HepG2 (cell line): ENCODE measurements around the gene APOC3. TPM values are rescaled to one million over a fixed set of nuclear protein-coding genes. Genes with fewer than 3 reads are reported as not detected.

Experiments
- ATAC-seq: fragments of 200-7000 bp; cut with Tn5 transposase; 3 replicates; pipeline ENCODE4 v1.9.1; 2020; ENCODE audit warnings: mild to moderate bottlenecking, moderate library complexity
- BruUV-seq: library from RNA; stranded (reverse); fragments of 400-500 nt; replicated peaks from 2 replicates; lab custom pipeline; 2021; lab: Mats Ljungman, UMichigan
- CTCF ChIA-PET: fragments of 300-600 bp; formaldehyde crosslinking; extraction: SDS; loops from one replicate; lab custom pipeline; 2021; ENCODE audit warnings: low total read pairs, inconsistent platforms, low intra/inter-chr PET ratio; lab: Yijun Ruan, JAX
- POLR2A ChIA-PET: fragments of 350-600 bp; sonication (Branson Sonifier 250); formaldehyde crosslinking; loops from one replicate; lab custom pipeline; 2020; ENCODE audit warnings: antibody characterized with exemption, inconsistent platforms; lab: Yijun Ruan, JAX
- DNase-seq: peaks from one replicate; pipeline ENCODE4 v3.0.0-alpha.2; 2015; ENCODE audit warnings: low spot score
- FAIRE-seq: peaks from 3 replicates; lab custom pipeline; 2011; peaks lifted over from hg19 to GRCh38; lab: Jason Lieb, UNC
- H2AFZ ChIP-seq: one replicate; pipeline ENCODE4 v1.6.1; 2011; ENCODE audit warnings: low read length, inconsistent platforms
- H3K27ac ChIP-seq: fragments of 300-600 bp; 3 replicates; pipeline ENCODE4 v1.8.0; 2011; ENCODE audit warnings: mixed run types, mild to moderate bottlenecking, mixed read lengths, low read length, inconsistent platforms; ENCODE audit not compliant: insufficient read depth; ENCODE audit errors: extremely low read length
- H3K27me3 ChIP-seq, 2 experiments: fragments of 200-600 bp in 1 of 2; 2 replicates in 1 of 2; 3 replicates in 1 of 2; pipeline versions ENCODE4 v1.6.0 to v1.8.0; 2011; ENCODE audit warnings: low read length in 2 of 2, mild to moderate bottlenecking in 2 of 2, moderate library complexity in 2 of 2, inconsistent platforms in 1 of 2; ENCODE audit not compliant: insufficient read depth in 2 of 2, control insufficient read depth in 1 of 2
- H3K36me3 ChIP-seq, 2 experiments: fragments of 200-600 bp in 1 of 2; replicated peaks in 1 of 2; 2 replicates in 1 of 2; 3 replicates in 1 of 2; pipeline versions ENCODE4 v1.5.1 to v1.8.0; 2011; ENCODE audit warnings: low read length in 2 of 2, inconsistent platforms in 1 of 2; ENCODE audit not compliant: insufficient read depth in 2 of 2, control insufficient read depth in 1 of 2
- H3K4me1 ChIP-seq: 2 replicates; pipeline ENCODE4 v1.5.1; 2012; ENCODE audit warnings: low read length, inconsistent platforms; ENCODE audit not compliant: insufficient read depth
- H3K4me2 ChIP-seq: 2 replicates; pipeline ENCODE4 v1.6.0; 2011; ENCODE audit warnings: low read depth, low read length, inconsistent platforms
- H3K4me3 ChIP-seq, 3 experiments: fragments of 200-600 bp in 1 of 3; sonication (generic), shearing (Covaris generic) in 1 of 3; replicated peaks in 1 of 3; 2 replicates each; pipeline ENCODE4 v1.5.1; 2011 to 2016; ENCODE audit warnings: low read length in 3 of 3, inconsistent platforms in 2 of 3, low read depth in 2 of 3, mild to moderate bottlenecking in 2 of 3, control low read depth in 1 of 3, mixed read lengths in 1 of 3; ENCODE audit not compliant: insufficient read depth in 1 of 3
- H3K79me2 ChIP-seq: one replicate; pipeline ENCODE4 v1.6.1; 2011; ENCODE audit warnings: low read length, inconsistent platforms; ENCODE audit not compliant: insufficient read depth
- H3K9ac ChIP-seq: 2 replicates; pipeline ENCODE4 v1.6.0; 2011; ENCODE audit warnings: mild to moderate bottlenecking, low read depth, low read length, inconsistent platforms; ENCODE audit not compliant: insufficient read depth
- H3K9me3 ChIP-seq: 2 replicates; pipeline ENCODE4 v1.5.1; 2012; ENCODE audit warnings: mild to moderate bottlenecking, low read length
- H4K20me1 ChIP-seq: 2 replicates; pipeline ENCODE4 v1.6.0; 2011; ENCODE audit warnings: inconsistent platforms, mild to moderate bottlenecking, low read length, moderate library complexity; ENCODE audit not compliant: insufficient read depth
- AGO1 ChIP-seq: fragments of 200-400 bp; formaldehyde crosslinking; IDR thresholded peaks from 2 replicates; pipeline ENCODE4 v1.6.1; 2017; ENCODE audit warnings: mild to moderate bottlenecking, low read depth, low read length, moderate library complexity; ENCODE audit not compliant: poor library complexity, severe bottlenecking
- RNF2 ChIP-seq: fragments of 450-650 bp; conservative IDR thresholded peaks from 2 replicates; pipeline ENCODE4 v1.6.1; 2016; ENCODE audit warnings: low read depth
- ZNF687 ChIP-seq: sonication (generic); formaldehyde crosslinking; IDR thresholded peaks from 2 replicates; pipeline ENCODE4 v1.5.1; 2020; ENCODE audit warnings: mild to moderate bottlenecking, missing genetic modification reagents, moderate library complexity
- ZNF761 ChIP-seq: sonication (generic); formaldehyde crosslinking; conservative IDR thresholded peaks from 2 replicates; pipeline ENCODE4 v1.4.0; 2020; ENCODE audit warnings: mild to moderate bottlenecking, missing genetic modification reagents
- WGBS: methylation state at CpG from one replicate; pipeline ENCODE4 v1.1.6; 2017; ENCODE audit warnings: low lambda C conversion rate; 5-methylcytosine and 5-hydroxymethylcytosine counted together
- in situ Hi-C: cut with HindIII; loops from 2 replicates; pipeline ENCODE4 v1.10.0; 2017; ENCODE audit warnings: low pct_unique_long_range_greater_than_20kb; ENCODE audit not compliant: extremely low pct_ligation_motif_present
- intact Hi-C: fragments of 100-400 bp; cut with micrococcal nuclease; formaldehyde crosslinking; loops from one replicate; pipeline ENCODE4 v1.10.0; 2022; ENCODE audit not compliant: unreplicated experiment
- polyA plus RNA-seq, 8 experiments: library from polyadenylated mRNA; depleted of rRNA in 3 of 8; stranded (reverse) in 7 of 8; unstranded in 1 of 8; fragments of >200 nt; fragmentation: Illumina TruSeq in 4 of 8; extraction: Trizol in 4 of 8; gene quantifications; 2 replicates each; pipeline versions ENCODE4 v1.2.1 to v1.2.3, GENCODE V29; 2011 to 2016; ENCODE audit warnings: low read depth in 4 of 8, missing spikeins in 1 of 8, mixed read lengths in 1 of 8; ENCODE audit not compliant: insufficient read depth in 1 of 8
- total RNA-seq, 5 experiments: library from RNA; depleted of rRNA; stranded (reverse); fragments of >200 nt; fragmentation: Illumina TruSeq; extraction: Trizol; gene quantifications; 2 replicates each; pipeline ENCODE4 v1.2.3, GENCODE V29; 2016; ENCODE audit warnings: low read depth in 1 of 5
- TF ChIP-seq, protein P1 (sequence below): sonication (generic); formaldehyde crosslinking; IDR thresholded peaks from 2 replicates; pipeline ENCODE4 v1.5.0; 2020; ENCODE audit warnings: missing genetic modification reagents
- TF ChIP-seq, protein P2 (sequence below): IDR thresholded peaks from 2 replicates; pipeline ENCODE4 v1.6.1; 2016; ENCODE audit warnings: low read depth, missing genetic modification reagents, missing compliant biosample characterization

The APOC3 gene
- total and polyA plus RNA-seq, 2 of the 13 experiments (the other 11 are each of a cell fraction or from before 2014, with no cell fraction given): 314 to 687 TPM

- CTCF ChIA-PET: no interaction called here
These were observed 45.5 kb downstream of the APOC3 start for GRCh38 chr11:116875194-116875593.

More at GRCh38 chr11:116875194-116875593, 45.5 kb downstream of the APOC3 start:
- Histone ChIP-seq H3K9ac (no peak overlapping the region), H3K4me2 (no peak overlapping the region), H4K20me1 (no peaks in the 10 kb centered on the region), H3K79me2 (no peaks in the 10 kb centered on the region), H2AFZ (no peak overlapping the region), H3K4me3 (no peak overlapping the region), H3K27ac (no peak overlapping the region), H3K36me3 (peaks cover 17 to 62% of the 10 kb centered on the region in 2 experiments; a peak in 4 of 5 replicates), H3K9me3 (no peaks in the 10 kb centered on the region), H3K4me1 (peaks cover 8% of the 10 kb centered on the region), H3K27me3 (no peaks in the 10 kb centered on the region)
- 97% methylated on average over 7 of the region's 7 CpGs for WGBS
- intact Hi-C loops: no loop called here
- TF ChIP-seq ZNF687: no peak
- TF ChIP-seq, protein P1, sequence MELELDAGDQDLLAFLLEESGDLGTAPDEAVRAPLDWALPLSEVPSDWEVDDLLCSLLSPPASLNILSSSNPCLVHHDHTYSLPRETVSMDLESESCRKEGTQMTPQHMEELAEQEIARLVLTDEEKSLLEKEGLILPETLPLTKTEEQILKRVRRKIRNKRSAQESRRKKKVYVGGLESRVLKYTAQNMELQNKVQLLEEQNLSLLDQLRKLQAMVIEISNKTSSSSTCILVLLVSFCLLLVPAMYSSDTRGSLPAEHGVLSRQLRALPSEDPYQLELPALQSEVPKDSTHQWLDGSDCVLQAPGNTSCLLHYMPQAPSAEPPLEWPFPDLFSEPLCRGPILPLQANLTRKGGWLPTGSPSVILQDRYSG (CRISPR knock-in tag): no peak
- TF ChIP-seq, protein P2, sequence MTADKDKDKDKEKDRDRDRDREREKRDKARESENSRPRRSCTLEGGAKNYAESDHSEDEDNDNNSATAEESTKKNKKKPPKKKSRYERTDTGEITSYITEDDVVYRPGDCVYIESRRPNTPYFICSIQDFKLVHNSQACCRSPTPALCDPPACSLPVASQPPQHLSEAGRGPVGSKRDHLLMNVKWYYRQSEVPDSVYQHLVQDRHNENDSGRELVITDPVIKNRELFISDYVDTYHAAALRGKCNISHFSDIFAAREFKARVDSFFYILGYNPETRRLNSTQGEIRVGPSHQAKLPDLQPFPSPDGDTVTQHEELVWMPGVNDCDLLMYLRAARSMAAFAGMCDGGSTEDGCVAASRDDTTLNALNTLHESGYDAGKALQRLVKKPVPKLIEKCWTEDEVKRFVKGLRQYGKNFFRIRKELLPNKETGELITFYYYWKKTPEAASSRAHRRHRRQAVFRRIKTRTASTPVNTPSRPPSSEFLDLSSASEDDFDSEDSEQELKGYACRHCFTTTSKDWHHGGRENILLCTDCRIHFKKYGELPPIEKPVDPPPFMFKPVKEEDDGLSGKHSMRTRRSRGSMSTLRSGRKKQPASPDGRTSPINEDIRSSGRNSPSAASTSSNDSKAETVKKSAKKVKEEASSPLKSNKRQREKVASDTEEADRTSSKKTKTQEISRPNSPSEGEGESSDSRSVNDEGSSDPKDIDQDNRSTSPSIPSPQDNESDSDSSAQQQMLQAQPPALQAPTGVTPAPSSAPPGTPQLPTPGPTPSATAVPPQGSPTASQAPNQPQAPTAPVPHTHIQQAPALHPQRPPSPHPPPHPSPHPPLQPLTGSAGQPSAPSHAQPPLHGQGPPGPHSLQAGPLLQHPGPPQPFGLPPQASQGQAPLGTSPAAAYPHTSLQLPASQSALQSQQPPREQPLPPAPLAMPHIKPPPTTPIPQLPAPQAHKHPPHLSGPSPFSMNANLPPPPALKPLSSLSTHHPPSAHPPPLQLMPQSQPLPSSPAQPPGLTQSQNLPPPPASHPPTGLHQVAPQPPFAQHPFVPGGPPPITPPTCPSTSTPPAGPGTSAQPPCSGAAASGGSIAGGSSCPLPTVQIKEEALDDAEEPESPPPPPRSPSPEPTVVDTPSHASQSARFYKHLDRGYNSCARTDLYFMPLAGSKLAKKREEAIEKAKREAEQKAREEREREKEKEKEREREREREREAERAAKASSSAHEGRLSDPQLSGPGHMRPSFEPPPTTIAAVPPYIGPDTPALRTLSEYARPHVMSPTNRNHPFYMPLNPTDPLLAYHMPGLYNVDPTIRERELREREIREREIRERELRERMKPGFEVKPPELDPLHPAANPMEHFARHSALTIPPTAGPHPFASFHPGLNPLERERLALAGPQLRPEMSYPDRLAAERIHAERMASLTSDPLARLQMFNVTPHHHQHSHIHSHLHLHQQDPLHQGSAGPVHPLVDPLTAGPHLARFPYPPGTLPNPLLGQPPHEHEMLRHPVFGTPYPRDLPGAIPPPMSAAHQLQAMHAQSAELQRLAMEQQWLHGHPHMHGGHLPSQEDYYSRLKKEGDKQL (CRISPR knock-in tag): no peak
- TF ChIP-seq RNF2: no peak
- no peak for TF ChIP-seq AGO1
- no peak for TF ChIP-seq ZNF761 (CRISPR knock-in tag)
- BruUV-seq: no TSS peak
- in situ Hi-C loops: no loop called here
- no peak for DNase-seq
- no peak for FAIRE-seq
- no peak for ATAC-seq
- POLR2A ChIA-PET: no interaction called here
